Upper lobe of left lung (tissue), 4 donors: Measurements from ENCODE around the gene THUMPD1.

ENCODE experiments used
- CTCF ChIP-seq, 6 experiments: fragments of 450-650 bp in 4 of 6; fragments of 200-600 bp in 2 of 6; sonication (generic) in 2 of 6; IDR thresholded peaks; one replicate each; pipeline ENCODE4 v1.5.1; 2016 to 2019; ENCODE audit warnings: antibody characterized with exemption in 6 of 6
- EP300 ChIP-seq, 4 donors: sonication (generic); formaldehyde crosslinking; IDR thresholded peaks; one replicate each; pipeline ENCODE4 v1.5.1; 2017; ENCODE audit warnings: antibody characterized with exemption in 4 of 4, control low read depth in 2 of 4
- POLR2A ChIP-seq, 4 donors: fragments of 450-650 bp; IDR thresholded peaks; one replicate each; pipeline ENCODE4 v1.5.1; 2016 to 2017; ENCODE audit warnings: antibody characterized with exemption in 4 of 4, mild to moderate bottlenecking in 2 of 4
- POLR2AphosphoS5 ChIP-seq, 2 donors: sonication (generic); formaldehyde crosslinking; IDR thresholded peaks; one replicate each; pipeline ENCODE4 v1.5.1; 2017; ENCODE audit warnings: antibody characterized with exemption in 2 of 2

GRCh38 chr16:20774703-20775362, 33.2 kb upstream of the THUMPD1 start:
- TF ChIP-seq POLR2A (IDR thresholded peaks at IDR 0.05), result no peak
- peak; percentile 41 to 74 (median 56) for TF ChIP-seq CTCF (IDR thresholded peaks at IDR 0.05)
- TF ChIP-seq EP300 (IDR thresholded peaks at IDR 0.05), result no peak
- no peak for TF ChIP-seq POLR2AphosphoS5 (IDR thresholded peaks at IDR 0.05)
